CD4-positive, alpha-beta T cell (primary cell): Measurements from ENCODE around the gene TLL1. TPM values are rescaled to one million over a fixed set of nuclear protein-coding genes. Genes with fewer than 3 reads are reported as not detected.

Experiments used
- ATAC-seq: fragments of 200-7000 bp; cut with Tn5 transposase; one replicate; pipeline ENCODE4 v1.10.0; 2022; ENCODE audit warnings: mild to moderate bottlenecking; ENCODE audit not compliant: poor library complexity
- CTCF ChIA-PET: fragments of 350-600 bp; sonication (Branson Sonifier 250); formaldehyde crosslinking; loops from one replicate; lab custom pipeline; 2021; ENCODE audit warnings: antibody characterized with exemption, inconsistent platforms; lab: Charles Lee
- POLR2A ChIA-PET: fragments of 350-600 bp; sonication (Branson Sonifier 250); formaldehyde crosslinking; loops from one replicate; lab custom pipeline; 2021; ENCODE audit warnings: antibody characterized with exemption, inconsistent platforms; lab: Charles Lee
- DNase-seq, 14 experiments: peaks; one replicate each; pipeline ENCODE4 v3.0.0-alpha.2; 2013 to 2020; ENCODE audit warnings: mixed read lengths in 2 of 14
- H3K27ac ChIP-seq, 2 donors: one replicate each; pipeline versions ENCODE4 v1.5.1 to v1.7.0; 2013; ENCODE audit warnings: low read length in 2 of 2, low read depth in 1 of 2, mild to moderate bottlenecking in 1 of 2
- H3K27me3 ChIP-seq, 2 experiments: 1 replicate in 1 of 2; 2 replicates in 1 of 2; pipeline versions ENCODE4 v1.6.1 to v1.7.0; 2013; ENCODE audit warnings: low read length in 2 of 2, control low read depth in 1 of 2, mild to moderate bottlenecking in 1 of 2, moderate library complexity in 1 of 2; ENCODE audit not compliant: insufficient read depth in 2 of 2, control insufficient read depth in 1 of 2
- H3K36me3 ChIP-seq: one replicate; pipeline ENCODE4 v1.6.1; 2013; ENCODE audit warnings: low read length, control low read depth; ENCODE audit not compliant: insufficient read depth
- H3K4me1 ChIP-seq: one replicate; pipeline ENCODE4 v1.6.1; 2013; ENCODE audit warnings: low read length, control low read depth; ENCODE audit not compliant: insufficient read depth
- H3K4me3 ChIP-seq: one replicate; pipeline ENCODE4 v1.5.1; 2013; ENCODE audit warnings: mild to moderate bottlenecking, low read length, moderate library complexity
- H3K9me3 ChIP-seq, 2 experiments: 1 replicate in 1 of 2; 2 replicates in 1 of 2; pipeline versions ENCODE4 v1.6.1 to v1.7.0; 2013; ENCODE audit warnings: low read length in 2 of 2, mild to moderate bottlenecking in 2 of 2, control low read depth in 1 of 2, moderate library complexity in 1 of 2; ENCODE audit not compliant: control insufficient read depth in 1 of 2, insufficient read depth in 1 of 2
- H3K27ac Mint-ChIP-seq: one replicate; pipeline ENCODE4 v1.8.0; 2020; ENCODE audit warnings: mixed read lengths
- H3K27me3 Mint-ChIP-seq: one replicate; pipeline ENCODE4 v1.8.0; 2021; ENCODE audit warnings: mixed read lengths
- H3K36me3 Mint-ChIP-seq: one replicate; pipeline ENCODE4 v1.8.0; 2021; ENCODE audit warnings: low read depth, mixed read lengths
- H3K4me1 Mint-ChIP-seq: one replicate; pipeline ENCODE4 v1.8.0; 2021; ENCODE audit warnings: low read depth, mixed read lengths
- H3K4me3 Mint-ChIP-seq: one replicate; pipeline ENCODE4 v1.8.0; 2020; ENCODE audit warnings: mild to moderate bottlenecking, mixed read lengths
- H3K9me3 Mint-ChIP-seq: one replicate; pipeline ENCODE4 v1.8.0; 2020; ENCODE audit warnings: mixed read lengths
- intact Hi-C, 2 experiments: fragments of 100-400 bp; cut with DNase I in 1 of 2; cut with micrococcal nuclease in 1 of 2; formaldehyde crosslinking; loops; one replicate each; pipeline versions ENCODE4 v1.15.1 to v1.9.0; 2023 to 2025; cut with DNase I, micrococcal nuclease
- total RNA-seq, 174 experiments: library from RNA in 2 of 174; stranded (reverse) in 2 of 174; gene quantifications; one replicate each; pipeline ENCODE4 v1.2.3 and lab custom pipeline; 2021 to 2026
- TF ChIP-seq, protein P1 (sequence below): fragments of 200-600 bp; IDR thresholded peaks from one replicate; pipeline ENCODE4 v1.8.0; 2022; ENCODE audit warnings: antibody characterized with exemption, mild to moderate bottlenecking

The TLL1 gene
- total RNA-seq, 2 experiments from 2014 or later: not detected

GRCh38 chr4:165864271-165864670, 8.8 kb upstream of the TLL1 start:
- Histone ChIP-seq H3K27me3 (no peaks in the 10 kb centered on the region), H3K27ac (no peak overlapping the region), H3K4me1 (no peaks in the 10 kb centered on the region), H3K9me3 (no peaks in the 10 kb centered on the region), H3K4me3 (no peak overlapping the region), H3K36me3 (no peaks in the 10 kb centered on the region)
- TF ChIP-seq, protein P1, sequence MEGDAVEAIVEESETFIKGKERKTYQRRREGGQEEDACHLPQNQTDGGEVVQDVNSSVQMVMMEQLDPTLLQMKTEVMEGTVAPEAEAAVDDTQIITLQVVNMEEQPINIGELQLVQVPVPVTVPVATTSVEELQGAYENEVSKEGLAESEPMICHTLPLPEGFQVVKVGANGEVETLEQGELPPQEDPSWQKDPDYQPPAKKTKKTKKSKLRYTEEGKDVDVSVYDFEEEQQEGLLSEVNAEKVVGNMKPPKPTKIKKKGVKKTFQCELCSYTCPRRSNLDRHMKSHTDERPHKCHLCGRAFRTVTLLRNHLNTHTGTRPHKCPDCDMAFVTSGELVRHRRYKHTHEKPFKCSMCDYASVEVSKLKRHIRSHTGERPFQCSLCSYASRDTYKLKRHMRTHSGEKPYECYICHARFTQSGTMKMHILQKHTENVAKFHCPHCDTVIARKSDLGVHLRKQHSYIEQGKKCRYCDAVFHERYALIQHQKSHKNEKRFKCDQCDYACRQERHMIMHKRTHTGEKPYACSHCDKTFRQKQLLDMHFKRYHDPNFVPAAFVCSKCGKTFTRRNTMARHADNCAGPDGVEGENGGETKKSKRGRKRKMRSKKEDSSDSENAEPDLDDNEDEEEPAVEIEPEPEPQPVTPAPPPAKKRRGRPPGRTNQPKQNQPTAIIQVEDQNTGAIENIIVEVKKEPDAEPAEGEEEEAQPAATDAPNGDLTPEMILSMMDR: no peak
- DNase-seq (no peak), ATAC-seq (no peak)
- ChIA-PET CTCF (no interaction called here), POLR2A (no interaction called here)
- Mint-ChIP-seq H3K27ac (no peak overlapping the region), H3K9me3 (no peaks in the 10 kb centered on the region), H3K4me1 (no peaks in the 10 kb centered on the region), H3K36me3 (no peaks in the 10 kb centered on the region), H3K4me3 (no peak overlapping the region), H3K27me3 (no peaks in the 10 kb centered on the region)
- intact Hi-C loops: no loop called here

DNA sequence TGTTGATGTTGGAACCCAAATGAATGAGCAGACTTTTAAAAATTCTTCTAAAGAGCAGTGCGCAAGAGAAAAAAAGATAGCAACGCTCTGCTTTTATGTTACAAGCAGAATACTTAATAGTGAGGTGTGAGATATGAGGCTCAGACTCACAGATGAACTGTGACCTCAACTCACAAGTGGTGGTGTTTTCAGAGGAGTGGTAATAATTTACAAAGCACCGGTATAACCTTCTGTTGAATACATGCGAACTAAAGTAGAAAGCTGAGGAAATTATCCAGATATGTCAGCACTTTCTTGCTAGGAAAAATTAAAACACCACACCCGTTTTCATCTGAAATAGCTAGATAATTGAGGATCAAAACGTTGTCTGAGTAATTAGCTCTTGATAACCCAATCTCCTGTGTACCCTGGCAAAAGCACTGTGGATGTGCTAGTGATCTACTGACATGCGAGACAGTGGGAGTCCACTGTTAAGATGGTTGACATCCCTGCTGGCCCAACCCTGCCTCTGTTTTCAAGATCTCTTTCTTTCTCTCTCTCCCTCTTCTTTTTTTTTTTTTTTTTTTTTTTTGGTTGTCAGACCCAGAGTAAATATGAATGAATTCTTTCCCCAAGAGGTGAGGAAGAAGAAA, 6.9 kb upstream of the TLL1 start:
- no peaks in the 10 kb centered on the region for H3K4me1 ChIP-seq
- ATAC-seq (no peak), DNase-seq (no peak)
- no peaks in the 10 kb centered on the region for H3K9me3 ChIP-seq
- ChIA-PET CTCF (interaction anchor here (0.7 kb wide), 1 partner anchor 760 kb away, joined by 5 read pairs; no protein-coding TSS in a partner anchor), POLR2A (no interaction called here)
- intact Hi-C loops: no loop called here
- Mint-ChIP-seq H3K4me1 (no peaks in the 10 kb centered on the region), H3K36me3 (no peaks in the 10 kb centered on the region), H3K9me3 (no peaks in the 10 kb centered on the region), H3K27me3 (peaks cover 16% of the 10 kb centered on the region), H3K27ac (no peak overlapping the region), H3K4me3 (no peak overlapping the region)
- no peaks in the 10 kb centered on the region for H3K27me3 ChIP-seq
- no peak overlapping the region for H3K4me3 ChIP-seq
- no peak overlapping the region for H3K27ac ChIP-seq
- TF ChIP-seq, protein P1: no peak
- no peaks in the 10 kb centered on the region for H3K36me3 ChIP-seq

DNA sequence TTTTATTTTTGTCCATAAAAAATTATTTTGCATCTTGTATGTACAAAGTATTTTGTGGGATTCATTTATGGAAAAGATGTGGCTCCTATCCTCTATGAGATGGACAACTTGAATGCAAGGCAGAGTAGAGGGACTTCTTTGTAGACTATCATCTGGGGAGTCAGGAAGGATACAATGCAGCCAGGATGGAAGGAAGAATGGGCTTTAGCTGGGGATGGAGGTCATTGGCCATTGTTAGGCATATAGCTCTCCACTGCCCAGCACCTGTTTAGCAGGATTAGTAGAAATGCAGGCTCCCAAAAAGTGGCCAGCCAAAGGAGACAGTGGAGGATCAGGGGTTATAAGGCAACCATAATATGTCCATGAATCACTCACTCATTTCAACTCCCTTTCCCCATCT, 5.1 kb upstream of the TLL1 start:
- intact Hi-C loops: no loop called here

More for the DNA sequence above, 5.1 kb upstream of the TLL1 start:
- DNase-seq: no peak
- H3K9me3 ChIP-seq: no peaks in the 10 kb centered on the region
- CTCF ChIA-PET: no interaction called here
- Mint-ChIP-seq H3K27me3 (peaks cover 33% of the 10 kb centered on the region), H3K9me3 (no peaks in the 10 kb centered on the region), H3K4me1 (no peaks in the 10 kb centered on the region), H3K27ac (no peak overlapping the region), H3K36me3 (no peaks in the 10 kb centered on the region), H3K4me3 (no peak overlapping the region)
- H3K4me3 ChIP-seq: no peak overlapping the region
- TF ChIP-seq, protein P1: no peak
- H3K4me1 ChIP-seq: no peaks in the 10 kb centered on the region
- H3K27me3 ChIP-seq: peaks cover 6 to 14% of the 10 kb centered on the region in 2 experiments
- no peak for ATAC-seq
- no peak overlapping the region for H3K27ac ChIP-seq
- no peaks in the 10 kb centered on the region for H3K36me3 ChIP-seq
- POLR2A ChIA-PET: no interaction called here
